RPMI7951 (cell line): ENCODE data around the gene IFNGR2. TPM values are rescaled to one million over a fixed set of nuclear protein-coding genes. Genes with fewer than 3 reads are reported as not detected.
A peak's percentile ranks its signal among the peaks of the same experiment; 100 is the strongest.
"Not testable (repeated sequence)": the region's sequence is repeated elsewhere in the genome, so short reads cannot be mapped to it uniquely, and the experiment has no call there.

ENCODE experiments used
- DNase-seq: peaks from one replicate; pipeline ENCODE4 v3.0.0-alpha.2; 2012; ENCODE audit warnings: low read depth
- total RNA-seq: library from RNA; depleted of rRNA; stranded (reverse); fragments of >200 nt; shearing (Covaris generic); gene quantifications from 2 replicates; pipeline ENCODE4 v1.2.3, GENCODE V29; 2014

The IFNGR2 gene
- total RNA-seq, 1 experiment from 2014 or later = 78.7 TPM

GRCh38 chr21:33377221-33377920, 25.8 kb upstream of the IFNGR2 start:
- no peak for DNase-seq

DNA sequence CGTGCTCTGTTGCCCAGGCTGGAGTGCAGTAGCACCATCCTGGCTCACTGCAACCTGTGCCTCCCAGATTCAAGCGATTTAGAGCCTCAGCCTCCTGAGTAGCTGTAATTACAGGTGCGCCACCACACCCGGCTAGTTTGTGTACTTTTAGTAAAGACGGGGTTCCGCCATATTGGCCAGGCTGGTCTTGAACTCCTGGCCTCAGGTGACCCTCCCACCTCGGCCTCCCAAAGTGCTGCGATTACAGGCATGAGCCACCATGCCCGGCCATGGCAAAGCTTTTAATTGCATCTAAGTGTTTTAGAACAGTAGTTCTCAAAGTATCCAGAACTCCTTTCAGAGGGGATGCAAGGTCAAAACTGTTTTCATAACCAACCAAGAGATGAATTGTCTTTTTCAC, 25.1 kb upstream of the IFNGR2 start:
- DNase-seq = no peak

DNA sequence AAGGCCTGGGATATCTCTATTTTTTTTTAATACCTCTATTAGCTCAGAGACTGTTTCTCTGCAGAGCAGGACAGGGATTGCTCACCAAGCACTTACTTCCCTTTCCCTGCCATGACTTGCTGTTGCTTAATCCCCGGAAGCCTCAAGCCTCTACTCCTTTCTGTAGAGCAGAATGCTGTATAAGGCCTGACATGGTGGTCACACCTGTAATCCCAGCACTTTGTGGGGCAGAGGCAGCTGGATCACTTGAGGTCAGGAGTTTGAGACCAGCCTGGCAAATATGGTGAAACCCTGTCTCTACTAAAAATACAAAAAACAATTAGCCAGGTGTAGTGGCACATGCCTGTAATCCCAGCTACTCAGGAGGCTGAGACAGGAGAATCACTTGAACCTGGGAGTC, 23.3 kb upstream of the IFNGR2 start:
- DNase-seq = peak; percentile 74

GRCh38 chr21:33380483-33380998, 22.7 kb upstream of the IFNGR2 start:
- DNase-seq = peak; percentile 98

DNA sequence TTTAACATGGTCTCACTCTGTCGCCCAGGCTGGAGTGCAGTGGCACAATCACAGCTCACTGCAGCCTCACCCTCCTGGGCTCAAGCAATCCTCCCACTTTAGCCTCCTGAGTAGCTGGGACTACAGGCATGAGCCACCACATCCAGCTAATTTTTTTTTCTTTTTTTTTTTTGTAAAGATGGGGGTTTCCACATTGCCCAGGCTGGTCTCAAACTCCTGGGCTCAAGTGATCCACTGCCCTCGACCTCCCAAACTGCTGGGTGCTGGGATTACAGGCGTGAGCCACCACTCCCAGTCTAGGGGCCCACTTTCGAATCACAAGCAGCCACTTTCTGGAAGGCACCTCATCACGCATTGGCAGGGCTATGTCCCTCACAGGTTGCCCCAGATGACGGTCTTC, 21.8 kb upstream of the IFNGR2 start:
- DNase-seq = not testable (repeated sequence)

GRCh38 chr21:33383056-33383888, 19.9 kb upstream of the IFNGR2 start:
- DNase-seq = peak; percentile 96

DNA sequence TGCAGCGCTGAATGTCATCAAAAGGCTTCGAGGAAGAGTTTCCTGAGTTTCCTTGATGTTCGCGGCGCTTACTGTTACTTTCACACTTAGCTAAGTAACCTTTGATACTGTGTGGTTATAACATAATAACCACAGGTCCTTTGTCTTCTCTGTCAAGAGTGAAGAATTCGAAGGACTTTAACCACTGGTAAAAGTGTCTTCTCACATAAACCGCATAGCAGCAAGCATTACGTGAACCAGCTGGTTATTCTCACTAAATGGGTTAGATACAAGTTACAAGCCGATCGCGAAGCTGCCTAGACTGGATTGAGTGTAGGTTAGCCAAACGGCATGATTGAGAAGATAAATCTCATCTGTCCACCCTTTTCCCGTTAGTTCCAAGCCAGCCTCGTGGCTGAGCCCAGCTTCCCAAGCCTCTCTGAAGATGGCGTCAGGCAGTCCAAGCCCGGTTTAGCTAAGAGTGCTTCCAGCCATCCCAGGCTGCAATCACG, 18.3 kb upstream of the IFNGR2 start:
- no peak for DNase-seq

- no peak for DNase-seq
These were observed 16.9 kb upstream of the IFNGR2 start for GRCh38 chr21:33386222-33386784.

DNA sequence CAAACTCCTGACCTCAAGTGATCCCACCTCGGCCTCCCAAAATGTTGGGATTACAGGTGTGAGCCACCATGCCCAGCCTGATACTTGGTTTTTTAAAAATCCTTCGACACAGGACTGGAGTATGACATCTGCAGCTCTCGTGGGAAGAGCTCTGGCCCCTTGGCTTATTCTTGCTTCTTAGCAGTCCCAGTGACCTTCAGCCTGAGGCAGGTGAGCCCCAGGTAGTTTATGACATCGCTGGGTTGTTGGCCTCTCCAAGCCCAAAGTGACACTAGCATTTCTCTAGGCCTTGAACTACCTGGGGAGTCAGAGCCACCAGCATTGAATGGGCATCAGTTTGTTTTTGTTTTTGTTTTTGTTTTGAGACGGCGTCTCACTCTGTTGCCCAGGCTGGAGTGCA, 15.9 kb upstream of the IFNGR2 start:
- DNase-seq = no peak

- DNase-seq = no peak
These were observed 15.0 kb upstream of the IFNGR2 start for GRCh38 chr21:33388188-33388587.

- DNase-seq = no peak
These were observed 12.7 kb upstream of the IFNGR2 start for GRCh38 chr21:33390479-33390878.

GRCh38 chr21:33391656-33392055, 11.6 kb upstream of the IFNGR2 start:
- DNase-seq = no peak

DNA sequence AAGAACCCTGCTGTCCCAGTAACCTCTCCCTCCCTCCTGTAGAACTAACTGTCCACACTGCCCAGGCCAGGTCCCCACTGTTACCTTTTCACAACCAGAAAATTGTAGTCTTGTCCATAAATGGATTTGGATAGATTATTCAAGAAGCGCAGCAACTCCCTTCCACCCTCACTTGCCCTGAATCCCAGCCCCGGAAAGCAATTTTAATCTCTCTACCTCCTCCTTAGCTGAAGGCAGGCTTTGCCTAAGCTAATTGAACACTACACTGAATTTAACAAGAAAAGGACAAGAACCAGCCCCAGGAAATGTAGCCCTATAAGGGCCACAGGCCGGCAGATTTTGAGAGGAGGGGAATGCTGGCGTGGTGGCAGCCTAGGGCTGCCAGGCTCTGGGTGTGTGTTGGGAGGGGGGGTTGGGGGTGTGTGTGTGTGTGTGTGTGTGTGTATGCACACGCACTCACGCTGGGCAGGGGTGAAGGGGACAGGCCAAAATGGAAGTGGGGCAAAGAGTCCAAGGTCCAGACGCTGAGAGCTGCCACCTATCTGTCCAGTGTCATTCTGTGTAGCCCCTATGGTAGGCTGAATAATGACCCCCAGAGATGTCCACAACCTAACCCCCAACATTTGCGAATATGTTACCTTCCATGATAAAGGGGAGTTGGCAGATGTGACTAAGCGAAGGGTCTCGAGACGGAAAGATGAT, 10.8 kb upstream of the IFNGR2 start:
- no peak for DNase-seq

DNA sequence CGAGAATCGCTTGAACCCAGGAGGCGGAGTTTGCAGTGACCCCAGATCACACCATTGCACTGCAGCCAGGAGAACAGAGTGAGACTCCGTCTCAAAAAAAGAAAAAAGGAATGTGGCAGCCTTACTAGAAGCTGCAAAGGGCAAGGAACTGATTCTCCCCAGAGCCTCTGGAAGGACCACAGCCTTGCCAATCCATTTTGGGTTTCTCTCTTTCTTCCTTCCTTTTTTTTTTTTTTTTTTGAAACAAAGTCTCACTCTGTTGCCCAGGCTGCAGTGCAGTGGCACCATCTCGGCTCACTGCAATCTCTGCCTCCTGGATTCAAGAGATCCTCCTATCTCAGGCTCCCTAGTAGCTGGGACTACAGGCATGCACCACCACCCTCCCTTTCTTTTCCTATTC, 9.9 kb upstream of the IFNGR2 start:
- no peak for DNase-seq

DNA sequence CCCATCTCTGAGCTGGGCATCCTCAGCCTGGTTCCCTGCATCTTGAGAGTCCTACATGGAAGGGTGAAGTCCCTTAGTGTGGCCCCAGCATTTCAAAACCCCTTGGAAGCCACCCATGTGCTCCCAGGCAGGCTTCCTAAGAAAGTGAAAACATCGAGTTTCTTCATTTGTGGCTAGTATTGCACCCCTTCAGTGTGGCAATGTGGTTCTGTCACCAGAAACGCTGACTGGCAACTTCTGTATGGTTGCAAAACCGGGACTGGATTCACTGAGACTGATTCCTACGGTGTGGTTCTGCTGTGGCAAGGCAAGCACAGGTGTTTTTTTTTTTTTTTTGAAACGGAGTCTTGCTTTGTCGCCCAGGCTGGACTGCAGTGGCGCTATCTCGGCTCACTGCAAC, 9.0 kb upstream of the IFNGR2 start:
- DNase-seq = no peak

GRCh38 chr21:33395891-33396331, 7.3 kb upstream of the IFNGR2 start:
- DNase-seq = peak; percentile 71

DNA sequence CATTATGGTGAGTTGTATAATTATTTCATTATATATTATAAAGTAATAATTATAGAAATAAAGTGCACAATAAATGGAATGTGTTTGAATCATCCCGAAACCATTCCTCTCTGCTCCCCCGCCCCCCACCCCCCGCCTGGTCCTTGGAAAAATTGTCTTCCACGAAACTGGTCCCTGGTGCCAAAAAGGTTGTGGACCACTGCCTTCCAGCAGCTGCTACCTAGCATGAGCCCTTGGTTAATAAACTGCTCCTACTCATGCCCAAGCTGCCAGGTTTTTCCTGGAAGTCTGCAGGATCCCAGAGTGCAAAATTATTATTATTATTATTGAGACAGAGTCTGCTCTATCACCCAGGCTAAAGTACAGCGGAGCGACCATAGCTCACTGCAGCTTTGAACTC, 6.8 kb upstream of the IFNGR2 start:
- DNase-seq = no peak

DNA sequence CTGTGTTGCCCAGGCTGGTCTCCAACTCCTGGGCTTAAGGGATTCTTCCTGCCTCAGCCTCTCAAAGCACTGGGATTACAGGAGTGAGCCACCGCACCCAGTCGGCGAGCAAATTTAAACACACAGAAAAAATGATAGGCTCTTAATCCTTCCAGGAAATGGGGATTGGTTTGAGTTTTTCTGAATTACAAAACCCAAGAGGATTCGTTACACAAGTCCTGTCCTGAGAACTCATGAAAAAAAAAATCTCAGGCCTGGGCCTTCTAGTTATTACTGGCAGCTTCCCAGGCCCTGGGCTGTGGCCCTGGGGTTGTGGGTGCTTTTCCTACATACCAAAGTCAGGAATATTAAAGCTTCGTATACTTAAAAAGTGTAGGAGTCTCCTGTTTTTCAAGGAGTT, 6.3 kb upstream of the IFNGR2 start:
- DNase-seq = peak; percentile 58

DNA sequence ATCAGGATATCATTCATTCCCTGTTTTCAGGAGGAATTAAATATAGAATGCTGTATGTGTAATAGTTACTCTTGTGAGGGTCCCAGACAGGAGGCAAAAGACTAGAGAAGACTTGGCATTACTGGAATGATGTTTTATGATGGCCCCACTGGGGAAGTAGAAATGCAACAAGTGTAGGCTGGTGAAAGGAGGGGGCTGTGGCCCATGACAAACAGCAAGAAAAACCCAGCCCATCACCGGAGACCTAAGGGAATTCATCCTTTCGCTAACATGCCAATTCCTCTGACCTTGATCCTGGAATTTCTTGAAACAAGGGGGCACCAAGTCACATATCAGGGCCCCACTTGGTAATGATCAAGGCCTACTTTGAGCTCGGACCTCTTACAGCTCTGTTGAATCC, 5.5 kb upstream of the IFNGR2 start:
- DNase-seq = no peak

GRCh38 chr21:33398361-33398760, 4.9 kb upstream of the IFNGR2 start:
- no peak for DNase-seq

- peak; percentile 88 for DNase-seq
These were observed 1.6 kb upstream of the IFNGR2 start for GRCh38 chr21:33401630-33401992.
